AG04450 (cell line): ENCODE results near the gene KCTD8. TPM values are rescaled to one million over a fixed set of nuclear protein-coding genes. Genes with fewer than 3 reads are reported as not detected.

ENCODE experiments used
- CTCF ChIA-PET: fragments of 300-600, 350-600 bp; formaldehyde crosslinking; extraction: SDS; loops from one replicate; lab custom pipeline; 2022; ENCODE audit warnings: antibody characterized with exemption, inconsistent platforms; lab: Charles Lee
- POLR2A ChIA-PET: fragments of 350-600 bp; formaldehyde crosslinking; extraction: SDS; loops from one replicate; lab custom pipeline; 2021; ENCODE audit warnings: antibody characterized with exemption, inconsistent platforms; lab: Yijun Ruan, JAX
- DNase-seq: peaks from one replicate; pipeline ENCODE4 v3.0.0-alpha.2; 2011; ENCODE audit warnings: low read depth, low spot score
- H3K27ac ChIP-seq: one replicate; pipeline ENCODE4 v1.5.1; 2012; ENCODE audit warnings: low read depth, low read length, control low read depth
- H3K27me3 ChIP-seq: one replicate; pipeline ENCODE4 v1.6.0; 2012; ENCODE audit warnings: low read length; ENCODE audit not compliant: control insufficient read depth, insufficient read depth
- H3K4me3 ChIP-seq: 2 replicates; pipeline ENCODE4 v1.5.1; 2011; ENCODE audit warnings: mild to moderate bottlenecking, low read depth, low read length, control low read depth
- H3K9me3 ChIP-seq: 2 replicates; pipeline ENCODE4 v1.5.1; 2012; ENCODE audit warnings: low read length; ENCODE audit not compliant: control insufficient read depth, insufficient read depth
- polyA plus RNA-seq: library from polyadenylated mRNA; depleted of rRNA; stranded (reverse); fragments of >200 nt; gene quantifications from 2 replicates; pipeline ENCODE4 v1.2.3, GENCODE V29; 2011
- TF ChIP-seq, protein P1 (sequence below): IDR thresholded peaks from 2 replicates; pipeline ENCODE4 v1.5.1; 2011; ENCODE audit warnings: low read depth, low read length, control low read depth, inconsistent platforms

Gene KCTD8
- polyA plus RNA-seq, 1 experiment: 0.05 TPM

- H3K4me3 ChIP-seq: no peak overlapping the region
- H3K27ac ChIP-seq: no peak overlapping the region
- DNase-seq: no peak
- TF ChIP-seq, protein P1, sequence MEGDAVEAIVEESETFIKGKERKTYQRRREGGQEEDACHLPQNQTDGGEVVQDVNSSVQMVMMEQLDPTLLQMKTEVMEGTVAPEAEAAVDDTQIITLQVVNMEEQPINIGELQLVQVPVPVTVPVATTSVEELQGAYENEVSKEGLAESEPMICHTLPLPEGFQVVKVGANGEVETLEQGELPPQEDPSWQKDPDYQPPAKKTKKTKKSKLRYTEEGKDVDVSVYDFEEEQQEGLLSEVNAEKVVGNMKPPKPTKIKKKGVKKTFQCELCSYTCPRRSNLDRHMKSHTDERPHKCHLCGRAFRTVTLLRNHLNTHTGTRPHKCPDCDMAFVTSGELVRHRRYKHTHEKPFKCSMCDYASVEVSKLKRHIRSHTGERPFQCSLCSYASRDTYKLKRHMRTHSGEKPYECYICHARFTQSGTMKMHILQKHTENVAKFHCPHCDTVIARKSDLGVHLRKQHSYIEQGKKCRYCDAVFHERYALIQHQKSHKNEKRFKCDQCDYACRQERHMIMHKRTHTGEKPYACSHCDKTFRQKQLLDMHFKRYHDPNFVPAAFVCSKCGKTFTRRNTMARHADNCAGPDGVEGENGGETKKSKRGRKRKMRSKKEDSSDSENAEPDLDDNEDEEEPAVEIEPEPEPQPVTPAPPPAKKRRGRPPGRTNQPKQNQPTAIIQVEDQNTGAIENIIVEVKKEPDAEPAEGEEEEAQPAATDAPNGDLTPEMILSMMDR: no peak
- CTCF ChIA-PET: no interaction called here
- H3K9me3 ChIP-seq: no peaks in the 10 kb centered on the region
- POLR2A ChIA-PET: no interaction called here
- no peaks in the 10 kb centered on the region for H3K27me3 ChIP-seq
Observed at GRCh38 chr4:44342800-44343199, 105.8 kb downstream of the KCTD8 start.

- CTCF ChIA-PET: no interaction called here
- no peak overlapping the region for H3K27ac ChIP-seq
- POLR2A ChIA-PET: no interaction called here
- no peaks in the 10 kb centered on the region for H3K27me3 ChIP-seq
- TF ChIP-seq, protein P1: no peak
- H3K4me3 ChIP-seq: no peak overlapping the region
- no peaks in the 10 kb centered on the region for H3K9me3 ChIP-seq
- DNase-seq: no peak
Observed at GRCh38 chr4:44326741-44327140, 121.9 kb downstream of the KCTD8 start.

DNA sequence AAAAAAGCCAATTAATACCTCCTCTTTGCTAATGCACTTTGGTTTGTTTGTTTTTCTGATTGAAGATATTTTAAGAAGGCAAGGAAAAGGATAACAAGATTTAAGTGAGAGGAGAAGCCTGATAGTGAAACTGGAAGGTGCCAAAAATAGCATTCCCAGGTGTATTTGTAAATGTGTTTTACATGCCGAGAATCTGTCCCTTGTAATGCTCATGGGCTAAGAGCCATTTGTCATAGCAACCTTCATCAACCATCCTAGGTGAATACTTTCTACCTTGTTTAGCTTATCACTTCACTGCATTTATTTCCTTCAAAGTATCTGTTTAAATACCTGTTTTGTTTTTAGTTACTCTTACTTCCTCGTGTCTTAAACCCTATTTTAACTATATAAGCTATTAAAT lies 127.8 kb downstream of the KCTD8 start:
- Histone ChIP-seq H3K9me3 (peaks cover 5% of the 10 kb centered on the region; the same call in 1 of the 2 replicates), H3K27ac (no peak overlapping the region), H3K27me3 (no peaks in the 10 kb centered on the region), H3K4me3 (no peak overlapping the region)
- POLR2A ChIA-PET: no interaction called here
- no peak for DNase-seq
- TF ChIP-seq, protein P1: no peak
- CTCF ChIA-PET: no interaction called here

DNA sequence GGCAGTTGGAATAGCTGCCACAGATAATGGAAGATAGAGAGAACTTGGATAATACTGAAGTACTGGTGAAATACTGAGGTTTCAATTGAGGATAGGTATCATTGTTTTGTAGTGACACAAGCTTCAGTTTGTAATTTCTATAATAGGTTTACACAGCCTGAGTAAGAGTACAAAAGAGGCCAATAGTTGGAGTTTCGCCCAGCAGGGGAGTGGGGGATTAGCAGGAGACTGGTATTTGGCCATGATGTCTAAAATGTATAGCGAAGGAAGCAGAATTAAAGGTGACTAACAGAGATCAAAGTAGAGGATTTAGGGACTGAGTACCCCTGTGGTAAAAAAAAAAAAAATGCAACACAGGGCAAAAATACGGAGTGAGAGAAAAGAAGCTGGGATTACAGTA lies 129.5 kb downstream of the KCTD8 start:
- DNase-seq: no peak
- Histone ChIP-seq H3K9me3 (peaks cover 5% of the 10 kb centered on the region; the same call in 1 of the 2 replicates), H3K27me3 (no peaks in the 10 kb centered on the region), H3K27ac (no peak overlapping the region), H3K4me3 (no peak overlapping the region)
- ChIA-PET CTCF (no interaction called here), POLR2A (no interaction called here)
- TF ChIP-seq, protein P1: no peak

GRCh38 chr4:44313702-44314101 lies 134.9 kb downstream of the KCTD8 start:
- POLR2A ChIA-PET: no interaction called here
- CTCF ChIA-PET: no interaction called here
- TF ChIP-seq, protein P1: no peak
- Histone ChIP-seq H3K27me3 (no peaks in the 10 kb centered on the region), H3K9me3 (peaks cover 5% of the 10 kb centered on the region; the same call in 1 of the 2 replicates), H3K27ac (no peak overlapping the region), H3K4me3 (no peak overlapping the region)
- DNase-seq: no peak
